HCT116 (cell line): ENCODE data around the gene PLCB2. TPM values are rescaled to one million over a fixed set of nuclear protein-coding genes. Genes with fewer than 3 reads are reported as not detected.
A peak's percentile ranks its signal among the peaks of the same experiment; 100 is the strongest.

Experiments
- ATAC-seq: fragments of 200-7000 bp; cut with Tn5 transposase; 2 replicates; pipeline ENCODE4 v1.9.1; 2020; ENCODE audit warnings: mild to moderate bottlenecking, moderate library complexity
- BruUV-seq: library from RNA; stranded (reverse); fragments of 400-500 nt; replicated peaks from 2 replicates; lab custom pipeline; 2021; lab: Mats Ljungman, UMichigan
- CTCF ChIA-PET: fragments of 300-600 bp; sonication (Branson Sonifier 250); formaldehyde crosslinking; loops from one replicate; lab custom pipeline; 2021; ENCODE audit warnings: antibody characterized with exemption; lab: Charles Lee
- POLR2A ChIA-PET: fragments of 300-600, 350-600 bp; sonication (Branson Sonifier 250); formaldehyde crosslinking; loops from one replicate; lab custom pipeline; 2021; ENCODE audit warnings: antibody characterized with exemption; lab: Charles Lee
- RAD21 ChIA-PET, 2 experiments: fragments of 300-600 bp; sonication (Branson Sonifier 250); formaldehyde crosslinking; loops; one replicate each; lab custom pipeline; 2023; ENCODE audit warnings: low total read pairs in 2 of 2; ENCODE audit not compliant: uncharacterized antibody in 2 of 2, unreplicated experiment in 2 of 2, low non-redundant PET in 1 of 2; lab: Charles Lee
- DNase-seq: peaks from one replicate; pipeline ENCODE4 v3.0.0-alpha.2; 2010; ENCODE audit warnings: low read depth, low spot score
- H2AFZ ChIP-seq: fragments of 200-600 bp; shearing (Covaris generic), sonication (generic); 2 replicates; pipeline ENCODE4 v1.6.1; 2017; ENCODE audit warnings: low read depth, mixed run types, mixed read lengths, antibody characterized with exemption, low read length; ENCODE audit not compliant: poor library complexity, severe bottlenecking
- H3K27ac ChIP-seq: 2 replicates; pipeline ENCODE4 v1.5.1; 2012; ENCODE audit warnings: low read depth, low read length
- H3K27me3 ChIP-seq: fragments of 200-600 bp; sonication (generic); 2 replicates; pipeline ENCODE4 v1.6.1; 2016; ENCODE audit warnings: mixed run types, low read length, mixed read lengths; ENCODE audit not compliant: insufficient read depth
- H3K36me3 ChIP-seq, 2 experiments: fragments of 200-500 bp in 1 of 2; fragments of 200-600 bp in 1 of 2; sonication (Bioruptor generic) in 1 of 2; sonication (generic) in 1 of 2; 2 replicates each; pipeline versions ENCODE4 v1.5.1 to v1.6.1; 2014 to 2016; ENCODE audit warnings: low read length in 2 of 2, inconsistent platforms in 1 of 2, mixed read lengths in 1 of 2, mixed run types in 1 of 2; ENCODE audit not compliant: insufficient read depth in 2 of 2, control insufficient read depth in 1 of 2
- H3K4me1 ChIP-seq, 2 experiments: fragments of 200-600 bp in 1 of 2; sonication (generic) in 1 of 2; 2 replicates each; pipeline versions ENCODE4 v1.5.1 to v1.6.1; 2012 to 2017; ENCODE audit warnings: low read length in 2 of 2, inconsistent platforms in 1 of 2, mild to moderate bottlenecking in 1 of 2, mixed read lengths in 1 of 2, mixed run types in 1 of 2, moderate library complexity in 1 of 2; ENCODE audit not compliant: insufficient read depth in 2 of 2, control insufficient read depth in 1 of 2
- H3K4me2 ChIP-seq: fragments of 200-600 bp; sonication (generic); 2 replicates; pipeline ENCODE4 v1.6.1; 2017; ENCODE audit warnings: mixed run types, low read length, mixed read lengths
- H3K4me3 ChIP-seq, 2 experiments: fragments of 200-600 bp in 1 of 2; sonication (generic) in 1 of 2; replicated peaks in 1 of 2; 2 replicates each; pipeline ENCODE4 v1.5.1; 2011 to 2016; ENCODE audit warnings: low read length in 2 of 2, control low read depth in 1 of 2, low read depth in 1 of 2, mild to moderate bottlenecking in 1 of 2, mixed read lengths in 1 of 2, mixed run types in 1 of 2
- H3K79me2 ChIP-seq: fragments of 200-600 bp; sonication (generic); 2 replicates; pipeline ENCODE4 v1.6.1; 2017; ENCODE audit warnings: mild to moderate bottlenecking, mixed run types, low read length, moderate library complexity, mixed read lengths; ENCODE audit not compliant: insufficient read depth
- H3K9ac ChIP-seq: fragments of 200-600 bp; sonication (generic); 2 replicates; pipeline ENCODE4 v1.6.1; 2016; ENCODE audit warnings: low read length, mixed read lengths
- H3K9me2 ChIP-seq: fragments of 200-600 bp; sonication (generic), shearing (Covaris generic); 2 replicates; pipeline ENCODE4 v1.6.1; 2017; ENCODE audit warnings: mixed run types, mild to moderate bottlenecking, moderate library complexity; ENCODE audit not compliant: insufficient read depth
- H3K9me3 ChIP-seq, 2 experiments: fragments of 200-500 bp in 1 of 2; fragments of 200-600 bp in 1 of 2; sonication (Bioruptor generic) in 1 of 2; sonication (generic) in 1 of 2; 2 replicates each; pipeline ENCODE4 v1.6.1; 2014 to 2017; ENCODE audit warnings: low read length in 2 of 2, mixed read lengths in 2 of 2, inconsistent platforms in 1 of 2, low read depth in 1 of 2, mild to moderate bottlenecking in 1 of 2, mixed run types in 1 of 2, moderate library complexity in 1 of 2; ENCODE audit not compliant: control insufficient read depth in 1 of 2, insufficient read depth in 1 of 2
- H4K20me1 ChIP-seq: fragments of 200-600 bp; sonication (generic), shearing (Covaris generic); 2 replicates; pipeline ENCODE4 v1.6.1; 2017; ENCODE audit warnings: mixed run types, mild to moderate bottlenecking, moderate library complexity; ENCODE audit not compliant: insufficient read depth
- ATF3 ChIP-seq: IDR thresholded peaks from 2 replicates; pipeline ENCODE4 v1.6.1; 2012
- CBX3 ChIP-seq: IDR thresholded peaks from 2 replicates; pipeline ENCODE4 v1.6.1; 2012; ENCODE audit warnings: low read depth
- CEBPB ChIP-seq: IDR thresholded peaks from 2 replicates; pipeline ENCODE4 v1.6.1; 2012; ENCODE audit warnings: low read depth
- EGR1 ChIP-seq: IDR thresholded peaks from 2 replicates; pipeline ENCODE4 v1.6.1; 2012; ENCODE audit warnings: low read depth
- ELF1 ChIP-seq: IDR thresholded peaks from 2 replicates; pipeline ENCODE4 v1.6.1; 2012; ENCODE audit warnings: low read depth, borderline replicate concordance
- EZH2 ChIP-seq: fragments of 200-600 bp; sonication (generic); IDR thresholded peaks from 2 replicates; pipeline ENCODE4 v1.6.1; 2017; ENCODE audit warnings: antibody characterized with exemption, mixed run types
- EZH2phosphoT487 ChIP-seq: fragments of 200-600 bp; IDR thresholded peaks from 2 replicates; pipeline ENCODE4 v1.6.1; 2018; ENCODE audit warnings: antibody characterized with exemption, borderline replicate concordance
- FOSL1 ChIP-seq: IDR thresholded peaks from 2 replicates; pipeline ENCODE4 v1.6.1; 2012; ENCODE audit warnings: low read depth
- JUND ChIP-seq: IDR thresholded peaks from 2 replicates; pipeline ENCODE4 v1.6.1; 2012
- MAX ChIP-seq: IDR thresholded peaks from 2 replicates; pipeline ENCODE4 v1.6.1; 2012
- RAD21 ChIP-seq: IDR thresholded peaks from 2 replicates; pipeline ENCODE4 v1.6.1; 2012; ENCODE audit warnings: low read depth, mild to moderate bottlenecking
- REST ChIP-seq: IDR thresholded peaks from 2 replicates; pipeline ENCODE4 v1.6.1; 2012; ENCODE audit warnings: low read depth
- SIN3A ChIP-seq: IDR thresholded peaks from 2 replicates; pipeline ENCODE4 v1.6.1; 2012; ENCODE audit warnings: low read depth
- TCF7L2 ChIP-seq: IDR thresholded peaks from 2 replicates; pipeline ENCODE4 v1.7.0; 2011; ENCODE audit warnings: borderline replicate concordance, inconsistent platforms; ENCODE audit not compliant: insufficient read depth, insufficient read length; ENCODE audit errors: extremely low read depth
- YY1 ChIP-seq: IDR thresholded peaks from 2 replicates; pipeline ENCODE4 v1.6.1; 2011; ENCODE audit warnings: low read length, low read depth, moderate library complexity, mild to moderate bottlenecking; ENCODE audit not compliant: insufficient replicate concordance; ENCODE audit errors: extremely low read depth
- ZBTB33 ChIP-seq: IDR thresholded peaks from 2 replicates; pipeline ENCODE4 v1.6.1; 2011; ENCODE audit warnings: mild to moderate bottlenecking, low read length, moderate library complexity; ENCODE audit not compliant: insufficient replicate concordance; ENCODE audit errors: extremely low read depth
- ZFX ChIP-seq: fragments of 450-650 bp; IDR thresholded peaks from 2 replicates; pipeline ENCODE4 v1.6.1; 2017
- ZNF274 ChIP-seq: fragments of 200-500 bp; sonication (Bioruptor generic); IDR thresholded peaks from 2 replicates; pipeline ENCODE4 v1.6.1; 2014; ENCODE audit warnings: mild to moderate bottlenecking, low read depth, low read length, inconsistent platforms
- intact Hi-C: fragments of 100-400 bp; cut with micrococcal nuclease; formaldehyde crosslinking; loops from 2 replicates; pipeline ENCODE4 v1.10.0; 2022
- total RNA-seq: library from RNA; stranded (reverse); gene quantifications from one replicate; pipeline ENCODE4 v1.2.1, GENCODE V29; 2021; ENCODE audit not compliant: unreplicated experiment

PLCB2 gene
- total RNA-seq, 1 experiment from 2014 or later = 2.8 TPM

- no peak overlapping the region for H3K4me2 ChIP-seq
- H3K4me1 ChIP-seq = peaks cover 4 to 18% of the 10 kb centered on the region in 2 experiments; a peak in 3 of 4 replicates
- H3K4me3 ChIP-seq = no peak overlapping the region
- H3K9me3 ChIP-seq = no peaks in the 10 kb centered on the region
- H3K36me3 ChIP-seq = no peaks in the 10 kb centered on the region
- RAD21 ChIA-PET = no interaction called here
- no peak overlapping the region for H2AFZ ChIP-seq
- POLR2A ChIA-PET = interaction anchor here (2.3 kb wide), 1 partner anchor 13 kb away, joined by 6 read pairs; no protein-coding TSS in a partner anchor
- intact Hi-C loops = no loop called here
- H3K27me3 ChIP-seq = no peaks in the 10 kb centered on the region
- BruUV-seq = TSS peak; percentile 54
- CTCF ChIA-PET = interaction anchor here (5.9 kb wide), 1 partner anchor 14 kb away, joined by 55 read pairs; the partner anchor contains the start of gene CCDC9B
- H3K27ac ChIP-seq = no peak overlapping the region
- no peak for TF ChIP-seq TCF7L2
- TF ChIP-seq EGR1 = no peak
- no peak for TF ChIP-seq CEBPB
- TF ChIP-seq JUND = no peak
- TF ChIP-seq RAD21 = no peak
- no peak for TF ChIP-seq ATF3
- no peak for TF ChIP-seq REST
- no peak for TF ChIP-seq ZBTB33
- TF ChIP-seq FOSL1 = no peak
- no peak for TF ChIP-seq ELF1
- TF ChIP-seq EZH2phosphoT487 = no peak
- TF ChIP-seq CBX3 = no peak
- TF ChIP-seq ZFX = no peak
- no peak for TF ChIP-seq EZH2
- no peak for TF ChIP-seq MAX
- TF ChIP-seq ZNF274 = no peak
- no peak for TF ChIP-seq YY1
- TF ChIP-seq SIN3A = no peak
- no peaks in the 10 kb centered on the region for H3K9me2 ChIP-seq
- DNase-seq (no peak), ATAC-seq (no peak)
- H3K79me2 ChIP-seq = no peaks in the 10 kb centered on the region
- H4K20me1 ChIP-seq = no peaks in the 10 kb centered on the region
- H3K9ac ChIP-seq = no peak overlapping the region
These were observed 17.5 kb upstream of the PLCB2 start for GRCh38 chr15:40325188-40325587.
